Measurements from ENCODE around the gene CGRRF1.

The CGRRF1 gene

GRCh38 chr14:54568821-54569595 lies 59.3 kb downstream of the CGRRF1 start:
- Histone ChIP-seq H3K9ac (ENCODE audit: low read depth, low read length) (no peak overlapping the region), H3K27me3 (ENCODE audit: insufficient read depth, low read length) (peaks cover 59% of the 10 kb centered on the region), H3K36me3 (ENCODE audit: insufficient read depth, low read depth, low read length) (no peaks in the 10 kb centered on the region), H3K4me1 (ENCODE audit: insufficient read depth, low read length) (peaks cover 10% of the 10 kb centered on the region), H3K9me3 (ENCODE audit: insufficient read depth, low read depth, low read length) (no peaks in the 10 kb centered on the region), H3K4me3 (ENCODE audit: low read length) (peak overlapping the region; percentile 41; the same call in 1 of the 2 replicates), H3K27ac (ENCODE audit: low read length) (no peak overlapping the region)

- Histone ChIP-seq H3K27ac (ENCODE audit: low read length) (no peak overlapping the region), H3K9ac (ENCODE audit: low read depth, low read length) (no peak overlapping the region), H3K9me3 (ENCODE audit: insufficient read depth, low read depth, low read length) (no peaks in the 10 kb centered on the region), H3K4me3 (ENCODE audit: low read length) (no peak overlapping the region), H3K27me3 (ENCODE audit: insufficient read depth, low read length) (peaks cover 49% of the 10 kb centered on the region), H3K4me1 (ENCODE audit: insufficient read depth, low read length) (peaks cover 3% of the 10 kb centered on the region; the same call in 1 of the 2 replicates), H3K36me3 (ENCODE audit: insufficient read depth, low read depth, low read length) (no peaks in the 10 kb centered on the region)
Measured at GRCh38 chr14:54570047-54570446, 60.3 kb downstream of the CGRRF1 start.

- H3K9me3 ChIP-seq (ENCODE audit: insufficient read depth, low read depth, low read length), result no peaks in the 10 kb centered on the region
- no peak overlapping the region for H3K27ac ChIP-seq (ENCODE audit: low read length)
- peaks cover 3% of the 10 kb centered on the region; the same call in 1 of the 2 replicates for H3K4me1 ChIP-seq (ENCODE audit: insufficient read depth, low read length)
- peaks cover 41% of the 10 kb centered on the region for H3K27me3 ChIP-seq (ENCODE audit: insufficient read depth, low read length)
- H3K36me3 ChIP-seq (ENCODE audit: insufficient read depth, low read depth, low read length), result no peaks in the 10 kb centered on the region
- no peak overlapping the region for H3K4me3 ChIP-seq (ENCODE audit: low read length)
- H3K9ac ChIP-seq (ENCODE audit: low read depth, low read length), result no peak overlapping the region
Measured at GRCh38 chr14:54570631-54571415, 61.1 kb downstream of the CGRRF1 start.

- Histone ChIP-seq H3K4me3 (ENCODE audit: low read length) (no peak overlapping the region), H3K4me1 (ENCODE audit: insufficient read depth, low read length) (peaks cover 3% of the 10 kb centered on the region; the same call in 1 of the 2 replicates), H3K27me3 (ENCODE audit: insufficient read depth, low read length) (peaks cover 28% of the 10 kb centered on the region), H3K36me3 (ENCODE audit: insufficient read depth, low read depth, low read length) (no peaks in the 10 kb centered on the region), H3K27ac (ENCODE audit: low read length) (no peak overlapping the region), H3K9me3 (ENCODE audit: insufficient read depth, low read depth, low read length) (no peaks in the 10 kb centered on the region), H3K9ac (ENCODE audit: low read depth, low read length) (no peak overlapping the region)
Measured at GRCh38 chr14:54572316-54572715, 62.6 kb downstream of the CGRRF1 start.

- Histone ChIP-seq H3K4me3 (ENCODE audit: low read length) (no peak overlapping the region), H3K36me3 (ENCODE audit: insufficient read depth, low read depth, low read length) (no peaks in the 10 kb centered on the region), H3K27ac (ENCODE audit: low read length) (no peak overlapping the region), H3K9me3 (ENCODE audit: insufficient read depth, low read depth, low read length) (no peaks in the 10 kb centered on the region), H3K27me3 (ENCODE audit: insufficient read depth, low read length) (peaks cover 8% of the 10 kb centered on the region), H3K9ac (ENCODE audit: low read depth, low read length) (no peak overlapping the region), H3K4me1 (ENCODE audit: insufficient read depth, low read length) (no peaks in the 10 kb centered on the region)
Measured at GRCh38 chr14:54574528-54574927, 64.8 kb downstream of the CGRRF1 start.

GRCh38 chr14:54577494-54577893 lies 67.8 kb downstream of the CGRRF1 start:
- Histone ChIP-seq H3K9me3 (ENCODE audit: insufficient read depth, low read depth, low read length) (no peaks in the 10 kb centered on the region), H3K9ac (ENCODE audit: low read depth, low read length) (no peak overlapping the region), H3K36me3 (ENCODE audit: insufficient read depth, low read depth, low read length) (no peaks in the 10 kb centered on the region), H3K27me3 (ENCODE audit: insufficient read depth, low read length) (no peaks in the 10 kb centered on the region), H3K27ac (ENCODE audit: low read length) (no peak overlapping the region), H3K4me1 (ENCODE audit: insufficient read depth, low read length) (no peaks in the 10 kb centered on the region), H3K4me3 (ENCODE audit: low read length) (no peak overlapping the region)

- no peak overlapping the region for H3K9ac ChIP-seq (ENCODE audit: low read depth, low read length)
- no peaks in the 10 kb centered on the region for H3K36me3 ChIP-seq (ENCODE audit: insufficient read depth, low read depth, low read length)
- no peak overlapping the region for H3K27ac ChIP-seq (ENCODE audit: low read length)
Measured at GRCh38 chr14:54577977-54578376, 68.3 kb downstream of the CGRRF1 start.

GRCh38 chr14:54579621-54580020 lies 69.9 kb downstream of the CGRRF1 start:
- Histone ChIP-seq H3K36me3 (ENCODE audit: insufficient read depth, low read depth, low read length) (no peaks in the 10 kb centered on the region), H3K27ac (ENCODE audit: low read length) (no peak overlapping the region)

More at GRCh38 chr14:54577977-54578376, 68.3 kb downstream of the CGRRF1 start:
- Histone ChIP-seq H3K4me1 (ENCODE audit: insufficient read depth, low read length) (no peaks in the 10 kb centered on the region), H3K9me3 (ENCODE audit: insufficient read depth, low read depth, low read length) (no peaks in the 10 kb centered on the region), H3K27me3 (ENCODE audit: insufficient read depth, low read length) (no peaks in the 10 kb centered on the region), H3K4me3 (ENCODE audit: low read length) (no peak overlapping the region)

GRCh38 chr14:54580933-54581332 lies 71.2 kb downstream of the CGRRF1 start:
- no peaks in the 10 kb centered on the region for H3K36me3 ChIP-seq (ENCODE audit: insufficient read depth, low read depth, low read length)
- H3K9me3 ChIP-seq (ENCODE audit: insufficient read depth, low read depth, low read length), result no peaks in the 10 kb centered on the region
- H3K27ac ChIP-seq (ENCODE audit: low read length), result no peak overlapping the region

More at GRCh38 chr14:54579621-54580020, 69.9 kb downstream of the CGRRF1 start:
- Histone ChIP-seq H3K9me3 (ENCODE audit: insufficient read depth, low read depth, low read length) (no peaks in the 10 kb centered on the region), H3K4me1 (ENCODE audit: insufficient read depth, low read length) (no peaks in the 10 kb centered on the region), H3K27me3 (ENCODE audit: insufficient read depth, low read length) (no peaks in the 10 kb centered on the region), H3K4me3 (ENCODE audit: low read length) (no peak overlapping the region), H3K9ac (ENCODE audit: low read depth, low read length) (no peak overlapping the region)

GRCh38 chr14:54582334-54582733 lies 72.6 kb downstream of the CGRRF1 start:
- H3K36me3 ChIP-seq (ENCODE audit: insufficient read depth, low read depth, low read length), result no peaks in the 10 kb centered on the region
- H3K4me3 ChIP-seq (ENCODE audit: low read length), result no peak overlapping the region
- H3K27ac ChIP-seq (ENCODE audit: low read length), result no peak overlapping the region
- H3K9ac ChIP-seq (ENCODE audit: low read depth, low read length), result no peak overlapping the region
- H3K27me3 ChIP-seq (ENCODE audit: insufficient read depth, low read length), result no peaks in the 10 kb centered on the region
- H3K9me3 ChIP-seq (ENCODE audit: insufficient read depth, low read depth, low read length), result no peaks in the 10 kb centered on the region
- H3K4me1 ChIP-seq (ENCODE audit: insufficient read depth, low read length), result no peaks in the 10 kb centered on the region

More at GRCh38 chr14:54580933-54581332, 71.2 kb downstream of the CGRRF1 start:
- H3K27me3 ChIP-seq (ENCODE audit: insufficient read depth, low read length), result no peaks in the 10 kb centered on the region
- H3K9ac ChIP-seq (ENCODE audit: low read depth, low read length), result no peak overlapping the region
- no peak overlapping the region for H3K4me3 ChIP-seq (ENCODE audit: low read length)
- no peaks in the 10 kb centered on the region for H3K4me1 ChIP-seq (ENCODE audit: insufficient read depth, low read length)

GRCh38 chr14:54584097-54584496 lies 74.4 kb downstream of the CGRRF1 start:
- Histone ChIP-seq H3K4me3 (ENCODE audit: low read length) (no peak overlapping the region), H3K9ac (ENCODE audit: low read depth, low read length) (no peak overlapping the region), H3K27me3 (ENCODE audit: insufficient read depth, low read length) (no peaks in the 10 kb centered on the region), H3K27ac (ENCODE audit: low read length) (no peak overlapping the region), H3K36me3 (ENCODE audit: insufficient read depth, low read depth, low read length) (no peaks in the 10 kb centered on the region), H3K4me1 (ENCODE audit: insufficient read depth, low read length) (no peaks in the 10 kb centered on the region), H3K9me3 (ENCODE audit: insufficient read depth, low read depth, low read length) (no peaks in the 10 kb centered on the region)

- Histone ChIP-seq H3K4me1 (ENCODE audit: insufficient read depth, low read length) (no peaks in the 10 kb centered on the region), H3K4me3 (ENCODE audit: low read length) (no peak overlapping the region), H3K27ac (ENCODE audit: low read length) (no peak overlapping the region), H3K9me3 (ENCODE audit: insufficient read depth, low read depth, low read length) (no peaks in the 10 kb centered on the region), H3K9ac (ENCODE audit: low read depth, low read length) (no peak overlapping the region), H3K27me3 (ENCODE audit: insufficient read depth, low read length) (no peaks in the 10 kb centered on the region), H3K36me3 (ENCODE audit: insufficient read depth, low read depth, low read length) (no peaks in the 10 kb centered on the region)
Measured at GRCh38 chr14:54585214-54585613, 75.5 kb downstream of the CGRRF1 start.
